ENCODE measurements around the gene MRPL11.

DNA sequence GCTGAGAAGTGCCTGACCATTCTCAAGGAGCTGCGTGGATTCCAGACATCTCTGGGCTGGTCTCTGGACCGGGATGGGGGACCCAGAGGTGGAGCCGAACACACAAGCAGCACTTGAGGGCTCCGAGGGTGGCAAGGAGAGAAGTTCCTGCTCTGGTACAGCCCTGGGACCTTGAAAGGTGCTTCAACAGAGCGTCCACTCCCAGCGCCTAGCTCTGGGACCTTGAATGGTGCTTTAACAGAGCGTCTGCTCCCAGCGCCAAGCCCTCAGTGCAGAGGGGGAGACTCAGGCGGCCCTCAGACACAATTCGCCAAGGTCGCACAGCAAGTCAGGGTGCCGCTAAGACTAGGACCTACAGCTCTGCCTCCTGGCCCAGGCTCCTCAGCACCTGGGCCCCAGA, 28.5 kb downstream of the MRPL11 start:
- TF ChIP-seq, protein P1, sequence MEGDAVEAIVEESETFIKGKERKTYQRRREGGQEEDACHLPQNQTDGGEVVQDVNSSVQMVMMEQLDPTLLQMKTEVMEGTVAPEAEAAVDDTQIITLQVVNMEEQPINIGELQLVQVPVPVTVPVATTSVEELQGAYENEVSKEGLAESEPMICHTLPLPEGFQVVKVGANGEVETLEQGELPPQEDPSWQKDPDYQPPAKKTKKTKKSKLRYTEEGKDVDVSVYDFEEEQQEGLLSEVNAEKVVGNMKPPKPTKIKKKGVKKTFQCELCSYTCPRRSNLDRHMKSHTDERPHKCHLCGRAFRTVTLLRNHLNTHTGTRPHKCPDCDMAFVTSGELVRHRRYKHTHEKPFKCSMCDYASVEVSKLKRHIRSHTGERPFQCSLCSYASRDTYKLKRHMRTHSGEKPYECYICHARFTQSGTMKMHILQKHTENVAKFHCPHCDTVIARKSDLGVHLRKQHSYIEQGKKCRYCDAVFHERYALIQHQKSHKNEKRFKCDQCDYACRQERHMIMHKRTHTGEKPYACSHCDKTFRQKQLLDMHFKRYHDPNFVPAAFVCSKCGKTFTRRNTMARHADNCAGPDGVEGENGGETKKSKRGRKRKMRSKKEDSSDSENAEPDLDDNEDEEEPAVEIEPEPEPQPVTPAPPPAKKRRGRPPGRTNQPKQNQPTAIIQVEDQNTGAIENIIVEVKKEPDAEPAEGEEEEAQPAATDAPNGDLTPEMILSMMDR (CRISPR knock-in tag; IDR thresholded peaks at IDR 0.05), result no peak
- TF ChIP-seq, protein P2, sequence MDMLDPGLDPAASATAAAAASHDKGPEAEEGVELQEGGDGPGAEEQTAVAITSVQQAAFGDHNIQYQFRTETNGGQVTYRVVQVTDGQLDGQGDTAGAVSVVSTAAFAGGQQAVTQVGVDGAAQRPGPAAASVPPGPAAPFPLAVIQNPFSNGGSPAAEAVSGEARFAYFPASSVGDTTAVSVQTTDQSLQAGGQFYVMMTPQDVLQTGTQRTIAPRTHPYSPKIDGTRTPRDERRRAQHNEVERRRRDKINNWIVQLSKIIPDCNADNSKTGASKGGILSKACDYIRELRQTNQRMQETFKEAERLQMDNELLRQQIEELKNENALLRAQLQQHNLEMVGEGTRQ (IDR thresholded peaks at IDR 0.05; ENCODE audit: low read depth, low read length), result no peak
- TF ChIP-seq, protein P2 (CRISPR knock-in tag; IDR thresholded peaks at IDR 0.05; ENCODE audit: borderline replicate concordance), result no peak
- TF ChIP-seq, protein P3, sequence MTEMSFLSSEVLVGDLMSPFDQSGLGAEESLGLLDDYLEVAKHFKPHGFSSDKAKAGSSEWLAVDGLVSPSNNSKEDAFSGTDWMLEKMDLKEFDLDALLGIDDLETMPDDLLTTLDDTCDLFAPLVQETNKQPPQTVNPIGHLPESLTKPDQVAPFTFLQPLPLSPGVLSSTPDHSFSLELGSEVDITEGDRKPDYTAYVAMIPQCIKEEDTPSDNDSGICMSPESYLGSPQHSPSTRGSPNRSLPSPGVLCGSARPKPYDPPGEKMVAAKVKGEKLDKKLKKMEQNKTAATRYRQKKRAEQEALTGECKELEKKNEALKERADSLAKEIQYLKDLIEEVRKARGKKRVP (CRISPR knock-in tag; IDR thresholded peaks at IDR 0.05), result no peak
- no peak for TF ChIP-seq MYNN (CRISPR knock-in tag; IDR thresholded peaks at IDR 0.05; ENCODE audit: low read depth)
- TF ChIP-seq ZNF614 (CRISPR knock-in tag; IDR thresholded peaks at IDR 0.05; ENCODE audit: borderline replicate concordance), result no peak
- TF ChIP-seq ZNF235 (CRISPR knock-in tag; IDR thresholded peaks at IDR 0.05; ENCODE audit: borderline replicate concordance), result no peak
- TF ChIP-seq ZNF563 (CRISPR knock-in tag; IDR thresholded peaks at IDR 0.05), result no peak
- TF ChIP-seq ZNF335 (CRISPR knock-in tag; IDR thresholded peaks at IDR 0.05), result no peak
- TF ChIP-seq, protein P4, sequence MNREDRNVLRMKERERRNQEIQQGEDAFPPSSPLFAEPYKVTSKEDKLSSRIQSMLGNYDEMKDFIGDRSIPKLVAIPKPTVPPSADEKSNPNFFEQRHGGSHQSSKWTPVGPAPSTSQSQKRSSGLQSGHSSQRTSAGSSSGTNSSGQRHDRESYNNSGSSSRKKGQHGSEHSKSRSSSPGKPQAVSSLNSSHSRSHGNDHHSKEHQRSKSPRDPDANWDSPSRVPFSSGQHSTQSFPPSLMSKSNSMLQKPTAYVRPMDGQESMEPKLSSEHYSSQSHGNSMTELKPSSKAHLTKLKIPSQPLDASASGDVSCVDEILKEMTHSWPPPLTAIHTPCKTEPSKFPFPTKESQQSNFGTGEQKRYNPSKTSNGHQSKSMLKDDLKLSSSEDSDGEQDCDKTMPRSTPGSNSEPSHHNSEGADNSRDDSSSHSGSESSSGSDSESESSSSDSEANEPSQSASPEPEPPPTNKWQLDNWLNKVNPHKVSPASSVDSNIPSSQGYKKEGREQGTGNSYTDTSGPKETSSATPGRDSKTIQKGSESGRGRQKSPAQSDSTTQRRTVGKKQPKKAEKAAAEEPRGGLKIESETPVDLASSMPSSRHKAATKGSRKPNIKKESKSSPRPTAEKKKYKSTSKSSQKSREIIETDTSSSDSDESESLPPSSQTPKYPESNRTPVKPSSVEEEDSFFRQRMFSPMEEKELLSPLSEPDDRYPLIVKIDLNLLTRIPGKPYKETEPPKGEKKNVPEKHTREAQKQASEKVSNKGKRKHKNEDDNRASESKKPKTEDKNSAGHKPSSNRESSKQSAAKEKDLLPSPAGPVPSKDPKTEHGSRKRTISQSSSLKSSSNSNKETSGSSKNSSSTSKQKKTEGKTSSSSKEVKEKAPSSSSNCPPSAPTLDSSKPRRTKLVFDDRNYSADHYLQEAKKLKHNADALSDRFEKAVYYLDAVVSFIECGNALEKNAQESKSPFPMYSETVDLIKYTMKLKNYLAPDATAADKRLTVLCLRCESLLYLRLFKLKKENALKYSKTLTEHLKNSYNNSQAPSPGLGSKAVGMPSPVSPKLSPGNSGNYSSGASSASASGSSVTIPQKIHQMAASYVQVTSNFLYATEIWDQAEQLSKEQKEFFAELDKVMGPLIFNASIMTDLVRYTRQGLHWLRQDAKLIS (CRISPR knock-in tag; IDR thresholded peaks at IDR 0.05), result no peak
- TF ChIP-seq, protein P5, sequence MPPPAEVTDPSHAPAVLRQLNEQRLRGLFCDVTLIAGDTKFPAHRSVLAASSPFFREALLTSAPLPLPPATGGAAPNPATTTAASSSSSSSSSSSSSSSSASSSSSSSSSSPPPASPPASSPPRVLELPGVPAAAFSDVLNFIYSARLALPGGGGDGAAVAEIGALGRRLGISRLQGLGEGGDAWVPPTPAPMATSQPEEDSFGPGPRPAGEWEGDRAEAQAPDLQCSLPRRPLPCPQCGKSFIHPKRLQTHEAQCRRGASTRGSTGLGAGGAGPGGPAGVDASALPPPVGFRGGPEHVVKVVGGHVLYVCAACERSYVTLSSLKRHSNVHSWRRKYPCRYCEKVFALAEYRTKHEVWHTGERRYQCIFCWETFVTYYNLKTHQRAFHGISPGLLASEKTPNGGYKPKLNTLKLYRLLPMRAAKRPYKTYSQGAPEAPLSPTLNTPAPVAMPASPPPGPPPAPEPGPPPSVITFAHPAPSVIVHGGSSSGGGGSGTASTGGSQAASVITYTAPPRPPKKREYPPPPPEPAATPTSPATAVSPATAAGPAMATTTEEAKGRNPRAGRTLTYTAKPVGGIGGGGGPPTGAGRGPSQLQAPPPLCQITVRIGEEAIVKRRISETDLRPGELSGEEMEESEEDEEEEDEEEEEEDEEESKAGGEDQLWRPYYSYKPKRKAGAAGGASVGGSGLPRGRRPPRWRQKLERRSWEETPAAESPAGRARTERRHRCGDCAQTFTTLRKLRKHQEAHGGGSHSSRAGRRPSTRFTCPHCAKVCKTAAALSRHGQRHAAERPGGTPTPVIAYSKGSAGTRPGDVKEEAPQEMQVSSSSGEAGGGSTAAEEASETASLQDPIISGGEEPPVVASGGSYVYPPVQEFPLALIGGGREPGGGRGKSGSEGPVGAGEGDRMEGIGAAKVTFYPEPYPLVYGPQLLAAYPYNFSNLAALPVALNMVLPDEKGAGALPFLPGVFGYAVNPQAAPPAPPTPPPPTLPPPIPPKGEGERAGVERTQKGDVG (CRISPR knock-in tag; IDR thresholded peaks at IDR 0.05; ENCODE audit: borderline replicate concordance), result no peak
- TF ChIP-seq SIN3A (IDR thresholded peaks at IDR 0.05; ENCODE audit: borderline replicate concordance, low read depth, low read length), result no peak
- TF ChIP-seq POLR2AphosphoS5 (IDR thresholded peaks at IDR 0.05; ENCODE audit: low read depth, low read length), result no peak

Measured in HepG2 (cell line).